ENCODE measurements around the gene TAF8.

DNA sequence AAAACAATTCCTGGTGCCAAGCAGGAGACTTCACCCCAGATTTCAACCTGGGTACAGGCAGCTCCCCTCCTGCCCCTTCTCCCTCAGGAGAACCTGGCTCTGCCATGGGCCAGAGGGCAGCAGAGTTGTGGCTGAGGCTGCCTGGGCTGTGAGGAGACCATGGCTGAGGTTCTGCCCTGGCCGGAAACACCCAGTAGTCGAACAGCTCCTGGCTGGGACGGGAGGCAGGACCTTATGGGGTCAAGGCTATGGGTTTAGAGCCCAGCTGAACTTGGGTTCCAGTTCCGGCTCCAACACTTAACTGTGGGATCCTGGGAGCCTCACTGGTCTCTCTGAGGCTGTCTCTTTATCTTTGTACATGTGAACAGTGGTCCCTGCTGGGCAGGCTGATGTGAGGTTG lies 83.6 kb downstream of the TAF8 start:
- TF ChIP-seq, protein P1, sequence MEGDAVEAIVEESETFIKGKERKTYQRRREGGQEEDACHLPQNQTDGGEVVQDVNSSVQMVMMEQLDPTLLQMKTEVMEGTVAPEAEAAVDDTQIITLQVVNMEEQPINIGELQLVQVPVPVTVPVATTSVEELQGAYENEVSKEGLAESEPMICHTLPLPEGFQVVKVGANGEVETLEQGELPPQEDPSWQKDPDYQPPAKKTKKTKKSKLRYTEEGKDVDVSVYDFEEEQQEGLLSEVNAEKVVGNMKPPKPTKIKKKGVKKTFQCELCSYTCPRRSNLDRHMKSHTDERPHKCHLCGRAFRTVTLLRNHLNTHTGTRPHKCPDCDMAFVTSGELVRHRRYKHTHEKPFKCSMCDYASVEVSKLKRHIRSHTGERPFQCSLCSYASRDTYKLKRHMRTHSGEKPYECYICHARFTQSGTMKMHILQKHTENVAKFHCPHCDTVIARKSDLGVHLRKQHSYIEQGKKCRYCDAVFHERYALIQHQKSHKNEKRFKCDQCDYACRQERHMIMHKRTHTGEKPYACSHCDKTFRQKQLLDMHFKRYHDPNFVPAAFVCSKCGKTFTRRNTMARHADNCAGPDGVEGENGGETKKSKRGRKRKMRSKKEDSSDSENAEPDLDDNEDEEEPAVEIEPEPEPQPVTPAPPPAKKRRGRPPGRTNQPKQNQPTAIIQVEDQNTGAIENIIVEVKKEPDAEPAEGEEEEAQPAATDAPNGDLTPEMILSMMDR (IDR thresholded peaks at IDR 0.05 in 2 of 3, conservative IDR thresholded peaks at IDR 0.05 in 1 of 3; ENCODE audit: control insufficient read depth in 2 of 3, extremely low read depth in 1 of 3, insufficient read depth in 1 of 3, low read depth in 3 of 3, low read length in 3 of 3) = no peak
- no peak for TF ChIP-seq POLR2AphosphoS5 (IDR thresholded peaks at IDR 0.05; ENCODE audit: low read length)
- TF ChIP-seq, protein P2, sequence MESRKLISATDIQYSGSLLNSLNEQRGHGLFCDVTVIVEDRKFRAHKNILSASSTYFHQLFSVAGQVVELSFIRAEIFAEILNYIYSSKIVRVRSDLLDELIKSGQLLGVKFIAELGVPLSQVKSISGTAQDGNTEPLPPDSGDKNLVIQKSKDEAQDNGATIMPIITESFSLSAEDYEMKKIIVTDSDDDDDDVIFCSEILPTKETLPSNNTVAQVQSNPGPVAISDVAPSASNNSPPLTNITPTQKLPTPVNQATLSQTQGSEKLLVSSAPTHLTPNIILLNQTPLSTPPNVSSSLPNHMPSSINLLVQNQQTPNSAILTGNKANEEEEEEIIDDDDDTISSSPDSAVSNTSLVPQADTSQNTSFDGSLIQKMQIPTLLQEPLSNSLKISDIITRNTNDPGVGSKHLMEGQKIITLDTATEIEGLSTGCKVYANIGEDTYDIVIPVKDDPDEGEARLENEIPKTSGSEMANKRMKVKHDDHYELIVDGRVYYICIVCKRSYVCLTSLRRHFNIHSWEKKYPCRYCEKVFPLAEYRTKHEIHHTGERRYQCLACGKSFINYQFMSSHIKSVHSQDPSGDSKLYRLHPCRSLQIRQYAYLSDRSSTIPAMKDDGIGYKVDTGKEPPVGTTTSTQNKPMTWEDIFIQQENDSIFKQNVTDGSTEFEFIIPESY (IDR thresholded peaks at IDR 0.05) = no peak
- TF ChIP-seq SIN3A (IDR thresholded peaks at IDR 0.05; ENCODE audit: low read depth, low read length) = no peak
- TF ChIP-seq CBX5 (IDR thresholded peaks at IDR 0.05; ENCODE audit: low read depth) = no peak
- no peak for TF ChIP-seq SMC3 (IDR thresholded peaks at IDR 0.05; ENCODE audit: borderline replicate concordance, low read length)
- no peak for TF ChIP-seq YY1 (IDR thresholded peaks at IDR 0.05; ENCODE audit: low read depth, low read length)
- TF ChIP-seq POLR2A (IDR thresholded peaks at IDR 0.05; ENCODE audit: low read depth, low read length) = no peak
- no peak for TF ChIP-seq BCL11A (IDR thresholded peaks at IDR 0.05; ENCODE audit: low read depth, low read length)

Data from GM12878 (cell line).